HuH-7.5 (cell line): ENCODE data around the gene CYLD.

Source experiments
- DNase-seq: peaks from one replicate; pipeline ENCODE4 v3.0.0; 2011; ENCODE audit warnings: low spot score

CYLD gene

DNA sequence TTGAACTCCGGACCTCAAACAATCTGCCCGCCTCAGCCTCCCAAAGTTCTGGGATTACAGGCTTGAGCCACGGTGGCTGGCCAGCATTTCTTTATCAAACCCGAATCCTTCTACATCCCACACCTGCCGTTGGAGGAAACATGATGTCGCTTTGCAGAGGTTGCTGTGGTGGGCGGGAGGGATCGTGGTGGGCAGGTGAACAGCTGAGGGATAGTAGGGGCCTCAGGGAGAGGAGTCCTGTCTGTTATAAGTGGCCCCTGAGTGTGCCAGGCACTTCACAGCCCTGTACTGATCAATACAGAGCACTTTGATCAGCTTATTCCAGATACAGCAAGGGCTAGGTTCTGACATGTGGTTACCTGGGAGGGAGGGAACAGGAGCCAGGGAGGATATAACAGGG is 76.5 kb downstream of the CYLD start:
- DNase-seq, result no peak

DNA sequence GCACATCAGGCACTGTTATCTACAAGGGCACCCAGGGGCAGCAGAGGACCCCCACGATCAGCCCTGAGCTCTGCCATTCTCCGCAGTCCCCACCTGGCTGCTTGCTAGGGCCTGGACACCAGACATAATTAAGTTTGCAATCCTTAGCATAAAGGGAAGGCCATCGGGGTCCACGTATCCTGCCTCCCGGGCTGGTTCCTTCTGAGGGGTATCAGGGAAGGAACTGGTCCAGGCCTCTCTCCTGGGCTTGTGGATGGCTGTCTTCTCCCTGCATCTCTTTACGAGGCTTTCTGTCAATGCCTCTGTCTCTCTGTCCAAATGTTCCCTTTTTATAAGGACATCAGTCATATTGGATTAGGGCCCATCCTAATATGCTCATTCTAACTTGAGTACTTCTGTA is 77.8 kb downstream of the CYLD start:
- no peak for DNase-seq

DNA sequence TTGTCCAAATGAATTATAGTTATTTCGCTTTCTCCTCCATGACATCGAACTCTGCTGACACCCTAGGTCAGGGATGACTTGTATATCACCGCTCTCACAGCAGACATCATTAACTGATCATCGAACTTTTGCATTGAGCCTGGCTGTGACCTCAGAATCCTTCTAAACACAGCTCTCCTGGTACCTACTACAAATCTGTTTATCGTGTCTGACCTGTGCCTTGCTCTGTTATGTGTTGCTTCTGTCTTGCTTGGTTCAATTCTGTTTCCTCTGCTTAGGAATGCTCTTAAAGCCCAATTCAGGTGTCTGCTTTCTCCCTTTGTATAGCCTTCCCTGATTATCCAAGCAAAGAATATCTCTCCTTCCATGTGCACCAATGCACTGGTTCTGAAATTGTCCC is 78.3 kb downstream of the CYLD start:
- DNase-seq, result no peak

DNA sequence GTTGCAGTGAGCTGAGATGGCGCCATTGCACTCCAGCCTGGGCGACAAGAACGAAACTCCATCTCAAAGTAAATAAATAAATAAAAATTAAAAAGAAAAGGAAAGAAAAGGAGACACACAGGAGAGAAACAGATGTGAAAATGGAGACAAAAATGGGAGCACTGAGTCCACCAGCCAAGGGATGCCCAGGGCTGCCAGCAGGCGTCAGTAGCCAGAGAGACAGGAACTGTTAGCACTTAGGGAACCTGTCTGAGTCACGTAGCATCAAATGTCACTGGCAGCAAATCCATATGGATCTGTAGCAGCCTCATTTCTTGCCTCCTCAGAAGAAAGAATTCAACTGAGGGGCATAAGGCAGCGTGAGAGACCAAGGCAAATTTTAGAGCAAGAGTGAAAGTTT is 79.7 kb downstream of the CYLD start:
- no peak for DNase-seq

DNA sequence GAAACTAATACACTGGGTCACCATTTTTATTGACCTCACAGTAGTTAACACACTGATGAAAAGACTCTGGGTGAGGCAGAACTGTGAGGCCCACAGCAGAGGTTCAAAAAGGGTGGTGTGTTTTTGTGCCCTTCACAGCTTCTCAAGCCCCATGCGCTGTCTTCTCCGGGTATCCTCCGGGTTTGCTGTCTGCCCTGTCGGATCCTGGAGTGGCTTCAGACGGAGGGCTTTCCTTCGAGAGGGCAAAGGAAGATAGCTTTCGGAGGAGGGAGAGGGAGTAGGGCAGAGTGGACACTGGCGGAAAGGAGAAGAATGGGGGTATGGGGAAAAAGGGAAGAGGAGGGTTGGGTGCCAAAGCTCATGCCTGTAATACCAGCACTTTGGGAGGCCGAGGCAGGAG is 80.8 kb downstream of the CYLD start:
- DNase-seq, result no peak

DNA sequence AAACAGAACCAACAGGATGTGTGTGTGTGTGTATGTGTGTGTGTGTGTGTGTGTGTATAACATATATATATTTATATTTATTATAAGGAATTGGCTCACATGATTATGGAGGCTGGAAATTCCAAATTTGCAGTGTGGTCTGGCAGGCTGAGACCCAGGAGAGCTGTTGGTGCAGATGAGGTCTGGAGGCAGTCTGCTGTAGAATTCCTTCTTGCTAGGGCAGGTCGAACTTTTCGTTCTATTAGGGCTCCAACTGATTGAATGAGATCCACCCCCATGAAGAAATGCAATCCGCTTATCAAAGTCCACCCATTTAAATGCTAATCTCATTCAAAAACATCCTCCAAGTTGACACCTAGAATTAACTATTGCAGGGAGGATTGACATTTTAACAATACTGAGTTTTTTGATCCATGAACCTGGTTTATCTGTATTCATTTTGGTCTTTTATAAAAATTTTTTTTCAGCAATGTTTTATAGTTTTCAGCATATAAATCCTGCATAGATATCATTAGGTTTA is 85.0 kb downstream of the CYLD start:
- no peak for DNase-seq

DNA sequence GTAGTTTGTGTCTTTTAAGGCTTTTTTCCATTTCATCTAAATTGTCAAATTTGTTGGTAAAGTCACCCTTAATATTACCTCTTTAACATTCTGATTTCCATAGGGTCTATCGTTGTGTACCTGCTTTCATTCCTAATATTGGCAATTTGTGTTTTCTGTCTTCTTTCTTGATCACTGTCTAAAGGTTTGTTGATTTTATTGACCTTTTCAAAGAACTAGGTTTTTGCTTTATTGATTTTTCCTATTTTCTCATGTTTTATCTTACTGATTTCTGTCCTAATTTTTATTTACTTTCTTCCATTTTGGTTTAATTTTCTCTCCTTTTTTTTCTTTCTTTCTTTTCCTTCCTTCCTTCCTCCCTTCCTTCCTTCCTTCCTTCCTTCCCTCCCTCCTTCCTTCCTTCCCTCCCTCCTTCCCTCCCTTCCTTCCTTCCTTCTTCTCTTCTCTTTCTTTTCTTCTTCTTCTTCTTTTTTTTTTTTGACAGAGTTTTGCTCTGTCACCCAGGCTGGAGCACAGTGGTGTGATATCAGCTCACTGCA is 86.3 kb downstream of the CYLD start:
- no peak for DNase-seq

DNA sequence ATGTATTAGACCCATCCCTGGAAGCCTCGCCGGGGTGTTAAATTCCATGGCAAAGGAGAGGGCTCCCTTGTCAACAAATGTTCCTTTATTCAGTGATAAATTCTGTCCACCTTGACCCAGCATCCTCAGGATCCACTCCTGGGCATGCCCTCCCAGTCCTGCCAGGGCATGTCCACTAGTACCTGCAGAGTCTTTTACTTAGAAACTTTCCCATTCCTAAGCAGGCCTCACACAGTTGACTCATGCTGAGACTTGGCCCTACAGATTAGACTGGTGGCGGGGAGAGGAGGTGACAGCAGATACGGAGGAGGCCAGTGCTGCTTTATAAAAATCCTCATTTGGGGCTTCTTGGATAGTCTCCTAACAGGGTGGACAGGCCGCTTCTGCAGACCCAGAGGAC is 88.8 kb downstream of the CYLD start:
- DNase-seq, result no peak

DNA sequence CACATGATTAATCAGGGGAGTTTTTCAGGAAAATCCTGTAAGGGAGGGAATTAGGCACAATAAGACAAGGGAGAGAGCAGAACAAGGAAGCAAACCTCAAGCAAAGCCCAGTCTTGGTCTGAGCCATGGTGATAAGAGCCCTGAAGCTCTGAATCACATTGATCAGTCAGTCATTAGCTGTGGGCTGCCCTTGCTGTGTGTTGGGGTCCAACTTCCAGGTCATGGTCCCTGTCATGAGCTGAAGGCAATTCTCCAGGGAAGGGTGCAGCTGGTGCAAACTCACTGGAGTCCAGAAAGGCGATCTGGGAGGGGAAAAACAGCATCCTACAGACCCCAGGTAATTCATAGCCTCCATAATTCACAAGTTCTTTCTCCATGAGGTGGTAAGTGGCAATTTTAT is 89.9 kb downstream of the CYLD start:
- DNase-seq, result no peak

DNA sequence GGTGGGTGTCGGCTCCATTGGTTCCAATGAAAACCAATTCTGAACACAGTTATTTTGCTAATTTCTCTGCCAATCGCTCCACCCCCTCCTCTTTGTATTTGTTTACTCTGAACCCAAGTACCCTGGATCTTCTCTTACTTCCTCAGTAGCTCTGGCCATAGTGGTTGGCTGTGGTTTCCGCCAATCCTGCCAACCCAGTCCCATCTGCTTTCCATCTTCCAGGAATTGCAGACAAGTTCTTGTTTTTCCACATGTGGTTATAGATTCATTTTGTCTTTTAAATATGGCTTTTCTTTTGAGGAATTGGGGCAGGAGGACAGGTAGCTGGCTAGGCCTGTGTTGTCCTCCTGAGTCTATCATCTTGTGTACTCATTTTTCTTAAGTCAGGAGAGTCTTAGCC is 92.0 kb downstream of the CYLD start:
- DNase-seq, result no peak

DNA sequence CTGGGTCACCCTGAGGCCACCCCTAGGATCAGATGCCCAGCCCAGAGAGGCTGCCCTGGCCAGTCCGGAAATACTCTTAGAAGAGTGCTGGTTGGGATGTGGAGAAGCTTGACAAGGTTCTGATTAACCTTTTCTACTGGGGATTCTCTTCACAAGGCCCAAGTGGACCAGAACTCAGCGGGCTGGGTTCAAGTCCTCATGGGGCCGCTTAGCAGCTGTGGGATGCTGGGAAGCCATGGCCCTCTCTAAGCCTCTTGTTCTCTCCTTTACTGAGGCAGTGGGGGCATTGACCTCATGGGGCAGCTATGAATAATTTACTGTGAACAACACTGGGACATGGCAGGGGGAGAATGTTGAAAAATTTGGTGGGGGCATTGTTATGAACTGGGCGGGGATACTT is 92.8 kb downstream of the CYLD start:
- DNase-seq, result no peak

DNA sequence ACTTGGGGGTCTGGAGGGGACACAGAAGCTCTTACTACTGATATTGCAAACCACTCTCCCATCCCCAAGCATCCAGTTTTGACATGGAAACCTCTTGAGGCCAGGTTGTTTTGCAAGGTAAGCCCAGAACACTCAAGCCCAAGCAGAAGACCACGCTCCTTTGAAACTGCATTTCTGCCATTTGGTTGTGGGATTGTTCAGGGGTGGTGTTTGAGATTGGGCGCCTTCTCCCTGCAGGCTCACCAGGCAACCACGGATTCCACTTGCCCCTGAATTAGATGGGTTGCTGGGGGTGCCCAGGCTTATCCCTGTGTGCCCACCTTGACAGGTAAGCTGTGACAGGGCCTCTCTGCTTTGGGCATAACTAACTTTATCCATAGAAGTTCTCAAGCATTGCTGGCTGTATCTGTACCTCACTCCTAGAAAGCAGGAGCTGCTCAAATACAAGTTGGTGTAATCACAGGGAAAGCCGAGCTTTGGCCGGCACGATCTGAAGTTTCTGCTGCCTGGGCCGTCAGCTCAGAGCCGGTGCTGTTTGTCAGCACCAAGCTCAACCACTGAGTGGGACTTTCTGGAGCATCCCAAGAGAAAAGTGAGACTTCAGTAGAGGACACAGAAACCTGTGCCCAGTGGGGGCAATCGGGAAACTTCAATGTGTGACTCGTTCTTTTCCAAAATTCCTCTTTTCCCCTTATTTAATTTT is 93.6 kb downstream of the CYLD start:
- no peak for DNase-seq

DNA sequence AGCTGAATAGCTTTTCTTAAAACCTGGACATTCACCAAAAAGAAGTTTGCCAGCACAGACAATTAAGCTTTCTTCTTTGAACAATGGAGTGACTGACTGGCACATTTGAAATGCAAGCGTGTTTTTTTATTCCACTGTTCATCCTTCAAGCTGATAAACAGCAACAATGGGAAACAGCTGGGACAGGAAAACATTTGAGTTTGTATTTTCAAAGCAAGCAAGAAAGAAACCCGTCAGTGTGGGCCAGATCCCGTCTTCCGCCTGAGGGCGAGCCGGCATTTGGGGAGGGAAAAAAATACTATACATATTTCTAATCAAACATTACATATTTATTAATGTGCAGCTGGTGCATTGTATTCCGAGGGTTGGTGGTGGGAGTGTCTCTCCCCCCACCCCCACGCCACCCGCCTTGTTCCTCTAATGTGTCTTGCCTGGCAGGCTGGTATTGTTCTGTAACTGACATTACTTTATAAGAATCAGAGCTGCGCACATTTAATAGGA is 94.3 kb downstream of the CYLD start:
- no peak for DNase-seq

DNA sequence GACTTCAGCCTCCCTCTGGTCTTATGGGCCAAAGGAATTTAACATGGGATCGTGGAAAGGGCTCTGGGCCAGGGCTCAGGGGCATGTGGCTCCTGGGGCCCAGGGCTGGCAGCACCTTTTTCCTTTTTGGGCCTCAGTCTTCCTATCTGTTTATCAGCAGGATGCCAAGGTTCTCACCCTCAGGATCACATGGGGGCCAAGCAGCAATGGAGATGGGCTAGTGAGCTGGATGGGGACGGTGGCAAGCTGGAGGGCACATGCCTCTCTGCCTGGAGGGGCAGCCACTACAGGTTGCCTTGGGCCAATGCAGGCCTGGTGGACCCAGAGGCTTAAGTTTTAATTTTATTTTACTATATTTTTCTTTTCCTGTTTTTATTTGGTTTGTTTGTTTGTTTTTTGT is 95.4 kb downstream of the CYLD start:
- no peak for DNase-seq

DNA sequence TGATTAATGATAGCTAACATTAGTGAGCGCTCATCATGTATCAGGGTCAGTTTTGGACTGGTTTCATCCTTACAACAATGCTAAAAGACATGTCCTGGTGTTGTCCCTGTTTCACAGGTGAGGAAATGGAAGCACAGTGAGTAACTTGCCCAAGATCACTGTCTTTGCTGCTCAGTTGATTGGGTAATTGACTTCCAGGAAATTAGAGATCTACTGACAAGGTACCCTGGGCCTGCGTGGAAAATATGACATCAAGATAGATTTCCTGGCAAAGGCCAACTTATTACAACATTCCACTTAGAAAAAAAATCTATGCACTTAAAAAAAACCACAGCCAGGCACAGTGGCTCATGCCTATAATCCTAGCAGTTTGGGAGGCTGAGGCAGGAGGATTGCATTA is 96.3 kb downstream of the CYLD start:
- DNase-seq, result no peak

DNA sequence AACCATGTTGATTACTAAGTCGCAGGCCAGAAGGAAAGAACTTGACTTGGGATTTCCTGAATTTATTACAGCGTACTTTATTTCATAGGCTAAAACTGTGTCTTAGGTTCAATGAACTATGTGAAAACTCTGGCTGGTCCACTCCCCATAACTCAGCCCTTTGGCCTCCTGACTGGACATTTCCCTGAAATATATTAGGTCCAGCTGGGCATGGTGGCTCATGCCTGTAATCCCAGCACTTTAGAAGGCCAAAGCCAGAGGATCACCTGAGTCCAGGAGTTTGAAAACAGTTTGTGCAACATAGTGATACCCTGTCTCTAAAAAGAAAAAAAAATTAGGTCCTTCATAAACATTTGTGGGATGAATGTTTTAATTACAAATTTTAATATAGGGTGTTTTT is 97.0 kb downstream of the CYLD start:
- DNase-seq, result no peak

DNA sequence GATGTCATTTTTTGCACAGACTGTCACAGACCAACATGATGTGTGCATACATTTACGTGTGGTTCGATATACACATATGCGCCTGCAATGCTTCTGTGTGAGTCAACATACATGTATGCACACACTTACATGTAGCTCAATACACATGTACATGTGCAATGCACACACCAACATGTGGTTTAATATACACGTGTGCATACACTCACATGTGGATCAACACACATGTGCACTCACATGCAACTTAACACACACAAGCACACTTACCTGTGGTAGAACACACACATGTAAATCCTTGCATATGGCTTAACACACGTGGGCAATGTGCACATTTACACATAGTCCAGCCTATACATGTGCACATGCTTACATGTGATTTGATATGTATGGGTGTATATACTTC is 97.5 kb downstream of the CYLD start:
- DNase-seq, result no peak

DNA sequence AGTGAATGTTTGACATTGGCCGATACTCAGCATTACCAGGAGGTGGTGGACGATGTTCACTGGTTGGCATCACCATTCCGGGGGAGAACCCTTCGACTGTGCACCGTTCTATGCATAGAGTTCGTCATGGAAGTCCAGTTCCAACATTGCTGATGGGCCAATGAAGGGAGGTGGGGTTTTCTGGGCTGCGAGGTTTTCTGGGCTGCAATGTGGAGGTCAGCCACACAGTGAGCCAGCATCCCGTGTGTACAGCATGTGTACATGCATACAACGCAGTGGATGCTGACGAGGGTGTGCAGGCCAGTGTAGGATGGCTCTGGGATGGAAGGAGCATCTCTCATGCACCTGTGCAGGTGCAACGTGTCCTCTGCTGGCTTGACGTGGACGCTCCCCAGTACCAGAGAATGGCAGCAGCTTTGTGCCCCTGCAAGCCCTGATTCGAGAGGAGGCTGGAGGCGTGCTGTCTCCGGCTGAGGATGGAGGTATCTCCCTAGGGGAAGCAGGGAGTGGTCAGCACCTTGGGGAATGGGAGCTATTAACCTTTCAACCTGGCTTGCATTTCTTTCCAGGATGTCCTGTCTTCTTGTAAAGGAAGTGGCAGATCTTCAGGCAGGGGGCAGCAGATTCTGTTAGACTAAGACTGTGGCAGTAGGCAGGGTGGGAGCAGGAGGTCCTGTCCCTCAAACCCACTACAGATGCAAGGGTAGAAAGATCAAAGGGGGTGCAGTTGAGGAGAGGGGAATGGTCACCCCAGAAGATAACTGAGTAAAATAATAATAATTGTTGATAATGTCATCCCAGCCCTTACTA is 98.2 kb downstream of the CYLD start:
- DNase-seq, result no peak

DNA sequence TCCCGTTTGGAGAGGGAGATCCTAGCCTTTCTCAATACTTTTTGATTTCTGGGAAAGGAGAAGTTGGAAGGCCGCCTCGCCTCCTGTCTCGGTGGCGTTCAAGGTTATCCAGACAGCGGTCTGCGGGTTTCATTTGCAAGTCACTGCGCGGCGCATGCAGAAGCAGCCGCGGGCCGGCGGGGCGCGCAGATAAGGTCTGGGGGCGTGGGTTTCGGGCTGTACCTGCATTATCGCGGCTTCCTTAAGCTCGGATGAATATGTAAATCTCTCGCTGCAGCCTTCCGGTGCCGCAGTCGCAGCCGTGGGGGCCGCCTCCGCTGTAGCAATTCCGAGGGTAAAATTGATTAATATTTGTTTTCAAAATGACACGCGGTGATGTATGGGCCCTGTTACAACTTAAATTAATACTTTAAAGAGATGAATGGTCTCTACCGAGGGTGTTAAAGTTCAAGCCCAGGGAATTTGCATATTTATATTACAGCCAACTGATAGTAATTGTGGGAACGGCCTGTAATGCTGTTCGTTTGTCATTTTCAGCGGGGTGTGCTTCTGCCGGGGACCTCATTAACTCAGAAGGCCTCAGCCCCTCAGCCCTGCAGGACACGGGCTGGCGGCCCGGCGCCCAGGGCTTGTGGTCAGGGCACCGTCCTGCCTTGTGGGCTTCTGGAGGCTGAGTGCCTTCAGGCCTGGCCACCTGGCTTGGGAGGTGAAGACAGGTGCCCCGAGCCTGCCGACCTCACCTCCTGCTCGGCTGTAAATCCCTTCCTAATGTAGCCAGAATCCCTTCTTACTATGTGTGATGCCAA is 99.4 kb downstream of the CYLD start:
- no peak for DNase-seq

DNA sequence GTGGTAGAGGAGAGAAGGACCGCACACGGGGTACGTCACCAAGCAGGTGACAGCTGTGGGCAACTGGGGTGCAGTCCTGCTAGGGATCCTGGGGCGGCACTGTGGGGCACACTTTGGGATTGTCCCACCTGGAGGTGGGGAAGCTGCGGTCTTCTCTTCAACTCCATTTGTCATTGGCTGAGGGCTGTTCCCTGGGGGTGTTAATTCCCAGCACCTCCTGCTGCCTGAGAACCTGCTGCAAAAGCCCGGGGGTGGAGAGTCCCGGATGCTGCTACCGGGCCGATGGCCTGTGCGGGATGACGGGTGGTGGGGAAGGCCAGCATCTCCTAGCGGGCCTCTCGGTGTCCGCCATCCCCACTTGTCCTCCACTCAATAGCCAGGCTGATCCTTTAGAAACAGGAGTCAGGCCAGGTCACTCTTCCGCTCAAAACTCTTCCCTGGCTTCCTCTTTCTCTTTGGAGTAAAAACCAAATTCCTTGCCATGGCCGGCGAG is 100.2 kb downstream of the CYLD start:
- no peak for DNase-seq

DNA sequence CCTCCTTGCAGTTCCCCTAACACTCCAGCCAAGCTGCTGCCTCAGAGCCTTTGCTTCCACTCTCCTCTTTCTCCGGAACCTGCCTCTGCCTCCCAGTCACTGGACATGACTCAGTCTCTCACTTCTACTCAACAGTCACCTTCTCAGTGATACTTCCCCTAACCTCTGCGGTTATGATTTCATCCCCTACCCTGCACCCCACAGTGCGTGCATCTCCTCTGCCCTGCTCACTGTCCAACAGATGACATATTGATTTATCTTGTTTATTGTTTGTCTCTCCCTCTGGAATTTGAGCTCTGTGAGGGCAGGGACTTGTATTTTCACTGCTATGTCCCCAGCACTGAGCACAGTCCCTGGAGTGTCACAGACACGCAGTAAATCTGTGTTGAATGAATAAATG is 100.7 kb downstream of the CYLD start:
- no peak for DNase-seq

DNA sequence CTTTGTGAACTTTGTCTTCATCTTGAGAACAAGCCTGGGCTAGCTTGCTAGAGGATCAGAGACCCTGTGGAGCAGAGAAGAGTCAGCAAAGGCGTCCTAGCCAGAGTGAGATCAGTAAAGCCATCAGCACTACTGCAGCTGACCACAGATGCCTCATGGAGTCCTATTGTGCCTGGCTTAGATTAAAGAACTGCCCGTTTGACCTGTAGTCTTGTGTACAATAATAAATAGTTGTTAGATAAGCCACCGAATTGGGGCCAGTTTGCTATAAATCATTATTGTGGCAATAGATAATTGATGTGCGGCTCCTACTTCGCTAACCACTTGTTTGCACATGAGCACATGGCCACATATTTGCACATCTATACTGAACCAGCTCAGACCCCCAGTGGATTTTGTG is 103.0 kb downstream of the CYLD start:
- DNase-seq, result no peak
